ENCODE measurements around the gene RRP12. TPM values are rescaled to one million over a fixed set of nuclear protein-coding genes. Genes with fewer than 3 reads are reported as not detected.

The RRP12 gene
- total RNA-seq, 2 donors from 2014 or later: 29.6 to 61.9 TPM

DNA sequence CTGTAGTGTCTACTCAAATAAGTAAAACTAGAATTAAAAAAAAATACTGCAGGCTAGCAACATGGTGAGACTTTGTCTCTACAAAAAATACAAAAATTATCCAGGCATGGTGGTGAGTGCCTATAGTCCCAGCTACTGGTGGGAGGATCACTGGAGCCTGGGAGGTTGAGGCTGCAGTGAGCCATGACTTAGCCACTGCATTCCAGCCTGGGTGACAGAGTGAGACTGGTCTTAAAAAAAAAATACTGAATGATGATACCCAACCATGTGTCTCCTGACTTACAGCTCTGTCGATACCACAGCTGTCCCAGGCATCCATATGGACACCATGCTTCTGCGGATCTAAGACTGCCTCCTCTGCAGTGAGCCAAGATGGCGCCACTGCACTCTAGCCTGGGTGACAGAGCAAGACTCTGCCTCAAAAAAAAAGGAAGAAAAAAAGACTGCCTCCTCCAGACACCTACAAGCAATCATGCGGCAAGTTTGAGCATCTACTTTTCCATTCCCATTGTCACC lies 90.0 kb downstream of the RRP12 start:
- Mint-ChIP-seq H3K4me1 (no peaks in the 10 kb centered on the region), H3K9me3 (no peaks in the 10 kb centered on the region), H3K27ac (no peak overlapping the region), H3K4me3 (no peak overlapping the region), H3K36me3 (ENCODE audit: low read depth) (no peaks in the 10 kb centered on the region), H3K27me3 (no peaks in the 10 kb centered on the region)
- no peak for ATAC-seq (replicated peaks)

DNA sequence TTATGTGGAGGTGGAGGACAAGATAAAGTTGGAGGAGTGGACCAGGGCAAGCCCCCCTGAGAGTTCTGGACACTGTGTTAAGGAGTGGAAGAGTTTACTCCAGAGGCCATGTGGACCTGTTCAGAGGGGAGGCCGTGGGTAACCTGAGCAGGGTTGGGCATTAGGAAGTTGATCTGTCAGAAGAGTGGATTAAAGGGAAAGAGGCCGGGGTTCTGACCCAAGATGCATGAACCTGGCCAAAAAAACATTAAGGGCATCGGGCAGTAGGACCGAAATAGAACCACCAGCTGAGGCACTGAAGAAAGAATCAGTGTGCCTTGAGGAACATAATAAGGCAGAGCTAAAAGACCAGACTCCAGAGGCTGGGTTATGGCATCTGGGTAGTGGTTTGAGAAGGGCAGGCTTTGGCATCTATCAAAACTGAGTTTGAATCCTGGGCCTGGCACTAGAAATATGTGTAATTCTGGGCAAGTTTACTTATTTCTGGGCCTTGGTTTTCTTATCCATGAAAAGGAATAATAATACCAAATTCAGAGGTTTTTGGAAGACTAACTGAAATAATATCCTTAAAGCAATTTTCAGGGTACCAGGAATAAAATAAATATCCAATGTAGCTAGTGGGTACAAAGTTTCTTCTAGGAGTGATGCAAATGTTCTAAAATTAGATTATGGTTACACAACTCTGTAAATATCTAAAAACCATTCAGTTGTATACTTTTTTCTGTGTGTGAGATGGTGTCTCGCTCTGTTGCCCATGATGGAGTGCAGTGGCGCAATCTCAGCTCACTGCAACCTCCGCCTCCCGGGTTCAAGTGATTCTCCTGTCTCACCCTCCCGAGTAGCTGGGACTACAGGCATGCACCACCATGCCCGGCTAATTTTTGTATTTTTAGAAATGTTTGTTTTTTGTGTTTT lies 93.0 kb downstream of the RRP12 start:
- Mint-ChIP-seq H3K27ac (no peak overlapping the region), H3K27me3 (no peaks in the 10 kb centered on the region)

GRCh38 chr10:97307441-97307840 lies 93.7 kb downstream of the RRP12 start:
- Mint-ChIP-seq H3K36me3 (ENCODE audit: low read depth) (no peaks in the 10 kb centered on the region), H3K27me3 (no peaks in the 10 kb centered on the region), H3K4me1 (no peaks in the 10 kb centered on the region), H3K4me3 (no peak overlapping the region), H3K9me3 (no peaks in the 10 kb centered on the region), H3K27ac (no peak overlapping the region)
- no peak for ATAC-seq (replicated peaks)

More for the DNA sequence above, 93.0 kb downstream of the RRP12 start:
- Mint-ChIP-seq H3K4me1 (no peaks in the 10 kb centered on the region), H3K9me3 (no peaks in the 10 kb centered on the region), H3K36me3 (ENCODE audit: low read depth) (no peaks in the 10 kb centered on the region), H3K4me3 (no peak overlapping the region)
- no peak for ATAC-seq (replicated peaks)

Other genes with a start within 250 kb of the RRP12 start
- gene SLIT1, start 215.4 kb downstream of the RRP12 start, total RNA-seq: 1 to 10 TPM in 1 of 2 donors, under 1 TPM in 1; 0.56 to 2.0 TPM
- 10 to 100 TPM; 44.6 to 46.4 TPM for gene ARHGAP19, start 108.7 kb downstream of the RRP12 start, total RNA-seq
- 1 to 10 TPM; 1.5 to 3.7 TPM for gene FRAT1, start 82.1 kb downstream of the RRP12 start, total RNA-seq
- 1 to 10 TPM; 4.7 to 9.7 TPM for gene FRAT2, start 66.6 kb downstream of the RRP12 start, total RNA-seq
- 1,000 to 10,000 TPM; 1,094 to 1,221 TPM for gene PGAM1, start 24.9 kb upstream of the RRP12 start, total RNA-seq
- 10 to 100 TPM; 49.7 to 54.2 TPM for gene EXOSC1, start 44.7 kb upstream of the RRP12 start, total RNA-seq
- gene ZDHHC16, start 44.8 kb upstream of the RRP12 start, total RNA-seq: 10 to 100 TPM; 49.2 to 65.8 TPM
- gene MMS19, start 97.1 kb upstream of the RRP12 start, total RNA-seq: 10 to 100 TPM; 89.3 to 90.5 TPM
- gene UBTD1, start 97.6 kb upstream of the RRP12 start, total RNA-seq: 1 to 10 TPM; 1.7 to 2.1 TPM
- not detected for gene ANKRD2, start 171.4 kb upstream of the RRP12 start, total RNA-seq
- gene HOGA1, start 183.0 kb upstream of the RRP12 start, total RNA-seq: not detected
- not detected for gene C10orf62, start 188.4 kb upstream of the RRP12 start, total RNA-seq
- gene MORN4, start 232.2 kb upstream of the RRP12 start, total RNA-seq: 1 to 10 TPM in 1 of 2 donors, under 1 TPM in 1; 0.79 to 2.4 TPM
- gene PI4K2A, start 239.3 kb upstream of the RRP12 start, total RNA-seq: 10 to 100 TPM in 1 of 2 donors, 1 to 10 TPM in 1; 6.6 to 12.4 TPM